Neuronal stem cell (in vitro differentiated cells): ENCODE measurements around the gene SIX2.

Experiments used
- DNase-seq: peaks from one replicate; pipeline ENCODE4 v3.0.0-alpha.2; 2013; ENCODE audit warnings: low spot score
- H2AFZ ChIP-seq: one replicate; pipeline ENCODE4 v1.6.1; 2013; ENCODE audit warnings: mild to moderate bottlenecking, low read length, inconsistent platforms
- H2AK5ac ChIP-seq: 2 replicates; pipeline ENCODE4 v1.6.1; 2013; ENCODE audit warnings: low read depth, mild to moderate bottlenecking, inconsistent platforms, low read length, moderate library complexity, mixed read lengths
- H2BK120ac ChIP-seq: 2 replicates; pipeline ENCODE4 v1.6.1; 2013; ENCODE audit warnings: low read depth, mild to moderate bottlenecking, inconsistent platforms, low read length, moderate library complexity, mixed read lengths
- H2BK12ac ChIP-seq: one replicate; pipeline ENCODE4 v1.6.1; 2013; ENCODE audit warnings: low read length, inconsistent platforms
- H2BK15ac ChIP-seq: 2 replicates; pipeline ENCODE4 v1.6.1; 2013; ENCODE audit warnings: mild to moderate bottlenecking, low read length, inconsistent platforms, mixed read lengths
- H2BK5ac ChIP-seq: one replicate; pipeline ENCODE4 v1.6.1; 2013; ENCODE audit warnings: inconsistent platforms, mild to moderate bottlenecking, low read length, moderate library complexity
- H3K14ac ChIP-seq: one replicate; pipeline ENCODE4 v1.6.1; 2013; ENCODE audit warnings: low read length, inconsistent platforms
- H3K18ac ChIP-seq: 2 replicates; pipeline ENCODE4 v1.6.1; 2013; ENCODE audit warnings: low read length, inconsistent platforms
- H3K23ac ChIP-seq: 2 replicates; pipeline ENCODE4 v1.6.1; 2013; ENCODE audit warnings: low read depth, mild to moderate bottlenecking, mixed read lengths, low read length, inconsistent platforms; ENCODE audit not compliant: poor library complexity
- H3K27ac ChIP-seq: replicated peaks from 3 replicates; pipeline ENCODE4 v1.5.1; 2013; ENCODE audit warnings: low read length, inconsistent platforms
- H3K27me3 ChIP-seq, 3 experiments: 2 replicates each; pipeline ENCODE4 v1.6.1; 2013; ENCODE audit warnings: low read length in 3 of 3, mild to moderate bottlenecking in 2 of 3, inconsistent platforms in 1 of 3, low read depth in 1 of 3, mixed read lengths in 1 of 3, moderate library complexity in 1 of 3; ENCODE audit not compliant: control insufficient read depth in 3 of 3, insufficient read depth in 3 of 3
- H3K36me3 ChIP-seq, 2 donors: replicated peaks in 1 of 2; 2 replicates each; pipeline ENCODE4 v1.6.1; 2013; ENCODE audit warnings: low read length in 2 of 2; ENCODE audit not compliant: control insufficient read depth in 2 of 2, insufficient read depth in 2 of 2
- H3K4ac ChIP-seq: 2 replicates; pipeline ENCODE4 v1.6.1; 2013; ENCODE audit warnings: inconsistent platforms, mild to moderate bottlenecking, low read length, moderate library complexity
- H3K4me1 ChIP-seq, 2 donors: 1 replicate in 1 of 2; 2 replicates in 1 of 2; pipeline ENCODE4 v1.6.1; 2013; ENCODE audit warnings: low read length in 2 of 2, low read depth in 1 of 2; ENCODE audit not compliant: control insufficient read depth in 2 of 2, insufficient read depth in 1 of 2
- H3K4me2 ChIP-seq: one replicate; pipeline ENCODE4 v1.6.1; 2013; ENCODE audit warnings: mild to moderate bottlenecking, low read length, inconsistent platforms; ENCODE audit not compliant: insufficient read depth, poor library complexity, severe bottlenecking
- H3K4me3 ChIP-seq, 2 donors: 2 replicates each; pipeline ENCODE4 v1.5.1; 2013; ENCODE audit warnings: low read length in 2 of 2, mild to moderate bottlenecking in 2 of 2, inconsistent platforms in 1 of 2, moderate library complexity in 1 of 2
- H3K79me1 ChIP-seq: one replicate; pipeline ENCODE4 v1.6.1; 2013; ENCODE audit warnings: low read depth, mild to moderate bottlenecking, inconsistent platforms, low read length, moderate library complexity
- H3K9ac ChIP-seq: one replicate; pipeline ENCODE4 v1.6.1; 2013; ENCODE audit warnings: mild to moderate bottlenecking, low read depth, low read length, inconsistent platforms; ENCODE audit not compliant: poor library complexity
- H3K9me3 ChIP-seq, 2 donors: replicated peaks in 1 of 2; 2 replicates each; pipeline versions ENCODE3 to v1.6.1; 2013; ENCODE audit warnings: low read length in 2 of 2, mild to moderate bottlenecking in 2 of 2, inconsistent platforms in 1 of 2, low read depth in 1 of 2, mixed read lengths in 1 of 2, moderate library complexity in 1 of 2; ENCODE audit not compliant: control insufficient read depth in 2 of 2, insufficient read depth in 1 of 2
- H4K8ac ChIP-seq: one replicate; pipeline ENCODE4 v1.6.1; 2013; ENCODE audit warnings: low read depth, mild to moderate bottlenecking, inconsistent platforms, low read length, moderate library complexity
- H4K91ac ChIP-seq: one replicate; pipeline ENCODE4 v1.6.1; 2013; ENCODE audit warnings: low read length, low read depth, mild to moderate bottlenecking, inconsistent platforms; ENCODE audit not compliant: poor library complexity
- WGBS, 2 donors: extraction: QIAGEN DNeasy Blood & Tissue Kit; methylation state at CpG; one replicate each; pipeline ENCODE4 v1.1.7; 2013; ENCODE audit warnings: missing lambda C conversion rate in 2 of 2, mixed read lengths in 1 of 2; ENCODE audit not compliant: insufficient read length in 2 of 2, insufficient replicate concordance in 1 of 2; ENCODE audit errors: extremely low coverage in 2 of 2; 5-methylcytosine and 5-hydroxymethylcytosine counted together

The SIX2 gene

GRCh38 chr2:45030553-45030952 is 21.3 kb upstream of the SIX2 start:
- Histone ChIP-seq H2BK5ac (no peak overlapping the region), H3K4me1 (no peaks in the 10 kb centered on the region), H2BK120ac (no peak overlapping the region), H3K27ac (no peak overlapping the region), H3K27me3 (peaks cover 0 to 25% (median 0%) of the 10 kb centered on the region in 3 experiments), H2BK12ac (no peak overlapping the region), H4K8ac (no peak overlapping the region), H3K4me2 (no peak overlapping the region), H2AK5ac (no peak overlapping the region), H3K79me1 (no peaks in the 10 kb centered on the region), H3K14ac (no peak overlapping the region), H4K91ac (no peak overlapping the region), H3K36me3 (no peaks in the 10 kb centered on the region), H2BK15ac (no peak overlapping the region), H2AFZ (no peak overlapping the region), H3K4me3 (no peak overlapping the region), H3K23ac (no peak overlapping the region), H3K9me3 (no peaks in the 10 kb centered on the region), H3K9ac (no peak overlapping the region), H3K18ac (no peak overlapping the region), H3K4ac (no peak overlapping the region)
- no peak for DNase-seq
- WGBS, 2 donors = no CpG with 5 or more reads among the region's 4 CpGs

- WGBS, 2 donors = no CpG with 5 or more reads among the region's 6 CpGs
- no peaks in the 10 kb centered on the region for H3K9me3 ChIP-seq
Observed at GRCh38 chr2:45029215-45029614, 20.0 kb upstream of the SIX2 start.

GRCh38 chr2:45028276-45028675 is 19.0 kb upstream of the SIX2 start:
- Histone ChIP-seq H3K36me3 (no peaks in the 10 kb centered on the region), H3K4me2 (no peak overlapping the region), H4K8ac (no peak overlapping the region), H3K4ac (no peak overlapping the region), H2AFZ (no peak overlapping the region), H2BK120ac (no peak overlapping the region), H3K9me3 (no peaks in the 10 kb centered on the region), H3K4me1 (peaks cover 0 to 3% of the 10 kb centered on the region in 2 donors), H3K9ac (no peak overlapping the region), H3K27ac (no peak overlapping the region), H3K23ac (no peak overlapping the region), H2AK5ac (no peak overlapping the region), H3K18ac (no peak overlapping the region), H2BK12ac (no peak overlapping the region), H3K79me1 (no peaks in the 10 kb centered on the region), H3K4me3 (no peak overlapping the region), H3K27me3 (peaks cover 0 to 22% (median 0%) of the 10 kb centered on the region in 3 experiments), H4K91ac (no peak overlapping the region), H2BK5ac (no peak overlapping the region), H2BK15ac (no peak overlapping the region), H3K14ac (no peak overlapping the region)
- no CpG with 5 or more reads among the region's 1 CpG for WGBS, 2 donors
- no peak for DNase-seq

More at GRCh38 chr2:45029215-45029614, 20.0 kb upstream of the SIX2 start:
- no peak for DNase-seq
- no peak overlapping the region for H3K4ac ChIP-seq
- H3K4me3 ChIP-seq = no peak overlapping the region
- no peaks in the 10 kb centered on the region for H3K36me3 ChIP-seq
- H3K79me1 ChIP-seq = no peaks in the 10 kb centered on the region
- H2BK120ac ChIP-seq = no peak overlapping the region
- no peak overlapping the region for H3K9ac ChIP-seq
- H3K18ac ChIP-seq = no peak overlapping the region
- H4K8ac ChIP-seq = no peak overlapping the region
- no peak overlapping the region for H3K23ac ChIP-seq
- no peak overlapping the region for H2BK5ac ChIP-seq
- H3K27ac ChIP-seq = no peak overlapping the region
- no peak overlapping the region for H2BK12ac ChIP-seq
- no peak overlapping the region for H2AFZ ChIP-seq
- H3K14ac ChIP-seq = no peak overlapping the region
- no peak overlapping the region for H2BK15ac ChIP-seq
- H3K27me3 ChIP-seq = peaks cover 0 to 25% (median 0%) of the 10 kb centered on the region in 3 experiments
- no peak overlapping the region for H2AK5ac ChIP-seq
- peaks cover 0 to 1% of the 10 kb centered on the region in 2 donors for H3K4me1 ChIP-seq
- H4K91ac ChIP-seq = no peak overlapping the region
- H3K4me2 ChIP-seq = no peak overlapping the region

GRCh38 chr2:45026924-45027450 is 17.7 kb upstream of the SIX2 start:
- H3K27me3 ChIP-seq = peaks cover 0 to 18% (median 0%) of the 10 kb centered on the region in 3 experiments
- H3K4ac ChIP-seq = no peak overlapping the region
- no peak overlapping the region for H2AFZ ChIP-seq
- H3K9me3 ChIP-seq = no peaks in the 10 kb centered on the region
- H3K4me3 ChIP-seq = no peak overlapping the region
- no peak overlapping the region for H2AK5ac ChIP-seq
- H2BK5ac ChIP-seq = no peak overlapping the region
- peaks cover 0 to 3% of the 10 kb centered on the region in 2 donors for H3K4me1 ChIP-seq
- no peaks in the 10 kb centered on the region for H3K36me3 ChIP-seq
- no peak overlapping the region for H2BK15ac ChIP-seq
- no peak overlapping the region for H3K9ac ChIP-seq
- H2BK120ac ChIP-seq = no peak overlapping the region
- WGBS, 2 donors = no CpG with 5 or more reads among the region's 4 CpGs
- H3K23ac ChIP-seq = peak overlapping the region; percentile 62
- H4K8ac ChIP-seq = no peak overlapping the region
- H3K27ac ChIP-seq = no peak overlapping the region
- H4K91ac ChIP-seq = no peak overlapping the region
- H3K14ac ChIP-seq = no peak overlapping the region
- DNase-seq = no peak
- H3K4me2 ChIP-seq = no peak overlapping the region
- H3K18ac ChIP-seq = no peak overlapping the region
- no peaks in the 10 kb centered on the region for H3K79me1 ChIP-seq
- H2BK12ac ChIP-seq = no peak overlapping the region
